Left lung (tissue), 10 donors: ENCODE measurements around the gene SH3YL1. TPM values are rescaled to one million over a fixed set of nuclear protein-coding genes. Genes with fewer than 3 reads are reported as not detected.

Source experiments
- ATAC-seq: fragments of 200-7000 bp; cut with Tn5 transposase; one replicate; pipeline ENCODE4 v1.9.1; 2020; ENCODE audit warnings: moderate library complexity
- DNase-seq, 4 donors: peaks; one replicate each; pipeline ENCODE4 v3.0.0-alpha.2; 2013 to 2020
- H3K27ac ChIP-seq, 2 donors: fragments of 200-600 bp; sonication (generic) in 1 of 2; one replicate each; pipeline versions ENCODE4 v1.5.0 to v1.8.0; 2020 to 2021
- H3K27me3 ChIP-seq, 2 donors: fragments of 200-600 bp; sonication (generic) in 1 of 2; one replicate each; pipeline versions ENCODE4 v1.5.0 to v1.8.0; 2020 to 2021
- H3K36me3 ChIP-seq, 2 donors: fragments of 200-600 bp; sonication (generic) in 1 of 2; one replicate each; pipeline versions ENCODE4 v1.5.0 to v1.8.0; 2020 to 2021
- H3K4me1 ChIP-seq, 2 donors: fragments of 200-600 bp; one replicate each; pipeline ENCODE4 v1.8.0; 2021
- H3K4me3 ChIP-seq, 2 donors: fragments of 200-600 bp; sonication (generic) in 1 of 2; one replicate each; pipeline versions ENCODE4 v1.5.0 to v1.8.0; 2020 to 2021; ENCODE audit warnings: mild to moderate bottlenecking in 1 of 2
- H3K9me3 ChIP-seq, 2 donors: fragments of 200-600 bp; sonication (generic) in 1 of 2; one replicate each; pipeline versions ENCODE4 v1.5.0 to v1.8.0; 2020 to 2021
- CTCF ChIP-seq, 2 donors: fragments of 200-600 bp; sonication (generic) in 1 of 2; IDR thresholded peaks; one replicate each; pipeline versions ENCODE4 v1.5.0 to v1.8.0; 2021; ENCODE audit warnings: antibody characterized with exemption in 2 of 2
- intact Hi-C, 2 donors: fragments of 100-400 bp; cut with DNase I; formaldehyde crosslinking; loops; one replicate each; pipeline versions ENCODE4 v1.11.2 to v1.14.2; 2022
- polyA plus RNA-seq, 6 donors: library from polyadenylated mRNA; unstranded; fragments of 120-200 nt; gene quantifications; one replicate each; pipeline ENCODE4 v1.2.1, GENCODE V29; 2013; ENCODE audit not compliant: insufficient read length in 6 of 6
- total RNA-seq, 2 donors: library from RNA; stranded (reverse); fragmentation: NEBNext Ultra II Directional; extraction: Animal tissue kit (Norgen Biotek cat#: 25700); gene quantifications; one replicate each; pipeline ENCODE4 v1.2.1, GENCODE V29; 2021
- donor health status: DM: no; HTN: yes; CAD: no.
- donor health status: DM: no; HTN: no; CAD: no.

SH3YL1 gene
- total and polyA plus RNA-seq, 8 donors = 49.1 to 157 (median 112) TPM

GRCh38 chr2:271917-272316, 8.1 kb upstream of the SH3YL1 start:
- TF ChIP-seq CTCF (IDR thresholded peaks at IDR 0.05) = no peak
- Histone ChIP-seq H3K27me3 (no peaks in the 10 kb centered on the region), H3K36me3 (peaks cover 0 to 37% of the 10 kb centered on the region in 2 donors), H3K4me1 (peaks cover 0 to 41% of the 10 kb centered on the region in 2 donors), H3K9me3 (no peaks in the 10 kb centered on the region), H3K4me3 (no peak overlapping the region), H3K27ac (no peak overlapping the region)
- intact Hi-C loops = no loop called here
- no peak for DNase-seq
- ATAC-seq = peak; percentile 73

- intact Hi-C loops = no loop called here
- TF ChIP-seq CTCF (IDR thresholded peaks at IDR 0.05) = no peak
- peaks cover 0 to 26% of the 10 kb centered on the region in 2 donors for H3K36me3 ChIP-seq
- no peaks in the 10 kb centered on the region for H3K27me3 ChIP-seq
- DNase-seq (no peak), ATAC-seq (no peak)
- peaks cover 2 to 52% of the 10 kb centered on the region in 2 donors for H3K4me1 ChIP-seq
- no peaks in the 10 kb centered on the region for H3K9me3 ChIP-seq
- no peak overlapping the region for H3K27ac ChIP-seq
- H3K4me3 ChIP-seq = no peak overlapping the region
Observed at GRCh38 chr2:270861-271260, 7.0 kb upstream of the SH3YL1 start.

GRCh38 chr2:269356-270030, 5.7 kb upstream of the SH3YL1 start:
- DNase-seq = no peak
- no peak overlapping the region for H3K27ac ChIP-seq
- peaks cover 8 to 58% of the 10 kb centered on the region in 2 donors for H3K4me1 ChIP-seq
- no peaks in the 10 kb centered on the region for H3K27me3 ChIP-seq
- no peak overlapping the region for H3K4me3 ChIP-seq
- peaks cover 0 to 20% of the 10 kb centered on the region in 2 donors for H3K36me3 ChIP-seq
- ATAC-seq = no peak
- H3K9me3 ChIP-seq = no peaks in the 10 kb centered on the region
- TF ChIP-seq CTCF (IDR thresholded peaks at IDR 0.05) = no peak
- intact Hi-C loops = no loop called here

- Histone ChIP-seq H3K27me3 (no peaks in the 10 kb centered on the region), H3K36me3 (peaks cover 0 to 14% of the 10 kb centered on the region in 2 donors), H3K4me1 (peaks cover 8 to 65% of the 10 kb centered on the region in 2 donors), H3K4me3 (no peak overlapping the region), H3K9me3 (no peaks in the 10 kb centered on the region), H3K27ac (no peak overlapping the region)
- no peak for TF ChIP-seq CTCF (IDR thresholded peaks at IDR 0.05)
- DNase-seq = no peak
- intact Hi-C loops = no loop called here
- no peak for ATAC-seq
Observed at GRCh38 chr2:268323-268722, 4.5 kb upstream of the SH3YL1 start.

- peak; percentile 94 to 99 (median 98) for DNase-seq
- intact Hi-C loops = no loop called here
- Histone ChIP-seq H3K4me3 (peak within 1 kb of the TSS; percentile 65 to 84), H3K9me3 (no peaks in the 10 kb centered on the region), H3K27me3 (no peaks in the 10 kb centered on the region), H3K36me3 (no peaks in the 10 kb centered on the region), H3K27ac (peak within 1 kb of the TSS; percentile 81 to 85), H3K4me1 (peaks cover 11 to 80% of the 10 kb centered on the region in 2 donors)
- TF ChIP-seq CTCF (IDR thresholded peaks at IDR 0.05) = no peak
- peak; percentile 94 for ATAC-seq
Observed at GRCh38 chr2:264493-265468, 949 bp upstream of the SH3YL1 start, which contains the start of gene ACP1. Gene ACP1 (plus strand): TSS chr2:264947. CDS start chr2:264965, 18 bp downstream.
